Endothelial cell of umbilical vein (primary cell): ENCODE measurements around the gene EFNA5.

Source experiments
- CTCF ChIP-seq, 2 donors: IDR thresholded peaks; 1 replicate in 1 of 2; 2 replicates in 1 of 2; pipeline ENCODE4 v1.5.1; 2011; ENCODE audit warnings: low read length in 2 of 2, mild to moderate bottlenecking in 2 of 2, moderate library complexity in 2 of 2, control low read depth in 1 of 2, inconsistent platforms in 1 of 2, low read depth in 1 of 2; ENCODE audit not compliant: insufficient read depth in 1 of 2; ENCODE audit errors: extremely low read depth in 1 of 2
- EZH2 ChIP-seq: IDR thresholded peaks from 2 replicates; pipeline ENCODE4 v1.6.1; 2012; ENCODE audit warnings: borderline replicate concordance, low read depth, mild to moderate bottlenecking, moderate library complexity, low read length, inconsistent platforms; ENCODE audit not compliant: severe bottlenecking
- GATA2 ChIP-seq: IDR thresholded peaks from 2 replicates; pipeline ENCODE4 v1.7.0; 2011; ENCODE audit warnings: low read depth, mild to moderate bottlenecking, moderate library complexity, mixed read lengths, low read length; ENCODE audit not compliant: insufficient read length, insufficient read depth
- JUN ChIP-seq: IDR thresholded peaks from 2 replicates; pipeline ENCODE4 v1.6.1; 2011; ENCODE audit warnings: borderline replicate concordance, low read depth; ENCODE audit not compliant: insufficient read length, insufficient read depth
- MYC ChIP-seq: IDR thresholded peaks from one replicate; pipeline ENCODE4 v1.6.1; 2011; ENCODE audit warnings: mild to moderate bottlenecking, low read depth, low read length
- POLR2A ChIP-seq: IDR thresholded peaks from 2 replicates; pipeline ENCODE4 v1.6.1; 2012; ENCODE audit warnings: low read depth, mild to moderate bottlenecking, control low read depth, low read length
- POLR2AphosphoS5 ChIP-seq: IDR thresholded peaks from 2 replicates; pipeline ENCODE4 v1.6.1; 2012; ENCODE audit warnings: low read depth, mild to moderate bottlenecking, control low read depth, low read length, moderate library complexity; ENCODE audit not compliant: insufficient read depth
- TF ChIP-seq, protein P1 (sequence below): IDR thresholded peaks from 2 replicates; pipeline ENCODE4 v1.6.1; 2011; ENCODE audit not compliant: insufficient read depth, insufficient read length

GRCh38 chr5:107415762-107416161 is 255.0 kb downstream of the EFNA5 start:
- TF ChIP-seq POLR2AphosphoS5: no peak
- TF ChIP-seq CTCF (IDR thresholded peaks at IDR 0.05; ENCODE audit: extremely low read depth in 1 of 2, insufficient read depth in 1 of 2, low read depth in 1 of 2, low read length in 2 of 2): no peak
- TF ChIP-seq POLR2A: no peak
- no peak for TF ChIP-seq EZH2
- TF ChIP-seq GATA2: no peak
- TF ChIP-seq, protein P1, sequence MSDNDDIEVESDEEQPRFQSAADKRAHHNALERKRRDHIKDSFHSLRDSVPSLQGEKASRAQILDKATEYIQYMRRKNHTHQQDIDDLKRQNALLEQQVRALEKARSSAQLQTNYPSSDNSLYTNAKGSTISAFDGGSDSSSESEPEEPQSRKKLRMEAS: no peak
- TF ChIP-seq MYC: no peak
- TF ChIP-seq JUN: no peak
